Breast epithelium (tissue), 3 donors: ENCODE data around the gene GSG1.

ENCODE experiments used
- POLR2A ChIP-seq: fragments of 450-650 bp; IDR thresholded peaks from one replicate; pipeline ENCODE4 v1.6.1; 2016; ENCODE audit warnings: antibody characterized with exemption, mild to moderate bottlenecking, moderate library complexity
- POLR2AphosphoS5 ChIP-seq, 3 donors: sonication (generic); formaldehyde crosslinking; IDR thresholded peaks; one replicate each; pipeline ENCODE4 v1.6.1; 2017; ENCODE audit warnings: antibody characterized with exemption in 3 of 3
- TF ChIP-seq, protein P1 (sequence below), 3 donors: fragments of 450-650 bp; IDR thresholded peaks; one replicate each; pipeline ENCODE4 v1.5.1; 2016 to 2017; ENCODE audit warnings: antibody characterized with exemption in 3 of 3, mild to moderate bottlenecking in 3 of 3, moderate library complexity in 3 of 3

- TF ChIP-seq, protein P1, sequence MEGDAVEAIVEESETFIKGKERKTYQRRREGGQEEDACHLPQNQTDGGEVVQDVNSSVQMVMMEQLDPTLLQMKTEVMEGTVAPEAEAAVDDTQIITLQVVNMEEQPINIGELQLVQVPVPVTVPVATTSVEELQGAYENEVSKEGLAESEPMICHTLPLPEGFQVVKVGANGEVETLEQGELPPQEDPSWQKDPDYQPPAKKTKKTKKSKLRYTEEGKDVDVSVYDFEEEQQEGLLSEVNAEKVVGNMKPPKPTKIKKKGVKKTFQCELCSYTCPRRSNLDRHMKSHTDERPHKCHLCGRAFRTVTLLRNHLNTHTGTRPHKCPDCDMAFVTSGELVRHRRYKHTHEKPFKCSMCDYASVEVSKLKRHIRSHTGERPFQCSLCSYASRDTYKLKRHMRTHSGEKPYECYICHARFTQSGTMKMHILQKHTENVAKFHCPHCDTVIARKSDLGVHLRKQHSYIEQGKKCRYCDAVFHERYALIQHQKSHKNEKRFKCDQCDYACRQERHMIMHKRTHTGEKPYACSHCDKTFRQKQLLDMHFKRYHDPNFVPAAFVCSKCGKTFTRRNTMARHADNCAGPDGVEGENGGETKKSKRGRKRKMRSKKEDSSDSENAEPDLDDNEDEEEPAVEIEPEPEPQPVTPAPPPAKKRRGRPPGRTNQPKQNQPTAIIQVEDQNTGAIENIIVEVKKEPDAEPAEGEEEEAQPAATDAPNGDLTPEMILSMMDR (IDR thresholded peaks at IDR 0.05): no peak
- TF ChIP-seq POLR2A (no peak), POLR2AphosphoS5 (IDR thresholded peaks at IDR 0.05) (no peak)
Measured at GRCh38 chr12:13061377-13061776, 42.1 kb downstream of the GSG1 start.
